ENCODE measurements around the gene RPAIN.

- TF ChIP-seq POLR2AphosphoS5 (IDR thresholded peaks at IDR 0.05; ENCODE audit: low read depth, low read length) (no peak), REST (IDR thresholded peaks at IDR 0.05; ENCODE audit: insufficient read depth in 1 of 2, low read depth in 2 of 2, low read length in 1 of 2) (no peak), TCF7L2 (IDR thresholded peaks at IDR 0.05; ENCODE audit: low read depth, low read length) (no peak), SIN3A (IDR thresholded peaks at IDR 0.05; ENCODE audit: borderline replicate concordance, insufficient read depth, low read depth, low read length) (no peak)
- TF ChIP-seq, protein P1, sequence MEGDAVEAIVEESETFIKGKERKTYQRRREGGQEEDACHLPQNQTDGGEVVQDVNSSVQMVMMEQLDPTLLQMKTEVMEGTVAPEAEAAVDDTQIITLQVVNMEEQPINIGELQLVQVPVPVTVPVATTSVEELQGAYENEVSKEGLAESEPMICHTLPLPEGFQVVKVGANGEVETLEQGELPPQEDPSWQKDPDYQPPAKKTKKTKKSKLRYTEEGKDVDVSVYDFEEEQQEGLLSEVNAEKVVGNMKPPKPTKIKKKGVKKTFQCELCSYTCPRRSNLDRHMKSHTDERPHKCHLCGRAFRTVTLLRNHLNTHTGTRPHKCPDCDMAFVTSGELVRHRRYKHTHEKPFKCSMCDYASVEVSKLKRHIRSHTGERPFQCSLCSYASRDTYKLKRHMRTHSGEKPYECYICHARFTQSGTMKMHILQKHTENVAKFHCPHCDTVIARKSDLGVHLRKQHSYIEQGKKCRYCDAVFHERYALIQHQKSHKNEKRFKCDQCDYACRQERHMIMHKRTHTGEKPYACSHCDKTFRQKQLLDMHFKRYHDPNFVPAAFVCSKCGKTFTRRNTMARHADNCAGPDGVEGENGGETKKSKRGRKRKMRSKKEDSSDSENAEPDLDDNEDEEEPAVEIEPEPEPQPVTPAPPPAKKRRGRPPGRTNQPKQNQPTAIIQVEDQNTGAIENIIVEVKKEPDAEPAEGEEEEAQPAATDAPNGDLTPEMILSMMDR (IDR thresholded peaks at IDR 0.05) = no peak
Observed at GRCh38 chr17:5437721-5438317, 17.8 kb downstream of the RPAIN start.

Data from Panc1 (cell line).